GM13977 (cell line): Measurements from ENCODE around the gene CENPB.

Experiments
- DNase-seq: peaks from one replicate; pipeline ENCODE4 v3.0.0; 2012; ENCODE audit warnings: low spot score
- in situ Hi-C: fragments of 300-500 bp; cut with MboI; formaldehyde crosslinking; loops from one replicate; pipeline ENCODE4 v1.12.0; 2022; ENCODE audit warnings: low sequenced_read_pairs, low pct_unique_long_range_greater_than_20kb, mixed read lengths, inconsistent platforms; ENCODE audit not compliant: unreplicated experiment
- TF ChIP-seq, protein P1 (sequence below): IDR thresholded peaks from 2 replicates; pipeline ENCODE4 v1.5.1; 2012; ENCODE audit warnings: mild to moderate bottlenecking, control low read depth; ENCODE audit not compliant: insufficient read depth; ENCODE audit errors: extremely low read depth, missing control alignments

Gene CENPB

DNA sequence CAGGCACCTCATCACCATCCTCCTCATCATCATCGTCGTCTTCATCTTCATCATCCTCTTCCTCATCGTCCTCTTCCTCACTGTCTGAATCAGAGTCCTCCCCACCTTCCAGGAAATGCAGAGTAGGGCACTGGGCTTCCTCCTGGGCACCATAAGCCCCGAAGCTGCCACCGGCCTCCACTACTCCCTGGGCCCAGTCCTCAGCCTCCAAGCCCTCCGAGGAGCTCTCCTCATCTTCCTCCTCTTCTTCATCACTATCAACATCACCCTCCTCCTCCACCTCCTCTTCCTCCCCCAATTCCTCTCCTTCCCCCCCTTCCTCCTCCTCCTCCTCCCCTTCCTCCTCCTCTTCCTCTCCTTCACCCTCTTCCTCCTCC, 1.7 kb downstream of the CENPB start:
- in situ Hi-C loops: no loop called here
- TF ChIP-seq, protein P1, sequence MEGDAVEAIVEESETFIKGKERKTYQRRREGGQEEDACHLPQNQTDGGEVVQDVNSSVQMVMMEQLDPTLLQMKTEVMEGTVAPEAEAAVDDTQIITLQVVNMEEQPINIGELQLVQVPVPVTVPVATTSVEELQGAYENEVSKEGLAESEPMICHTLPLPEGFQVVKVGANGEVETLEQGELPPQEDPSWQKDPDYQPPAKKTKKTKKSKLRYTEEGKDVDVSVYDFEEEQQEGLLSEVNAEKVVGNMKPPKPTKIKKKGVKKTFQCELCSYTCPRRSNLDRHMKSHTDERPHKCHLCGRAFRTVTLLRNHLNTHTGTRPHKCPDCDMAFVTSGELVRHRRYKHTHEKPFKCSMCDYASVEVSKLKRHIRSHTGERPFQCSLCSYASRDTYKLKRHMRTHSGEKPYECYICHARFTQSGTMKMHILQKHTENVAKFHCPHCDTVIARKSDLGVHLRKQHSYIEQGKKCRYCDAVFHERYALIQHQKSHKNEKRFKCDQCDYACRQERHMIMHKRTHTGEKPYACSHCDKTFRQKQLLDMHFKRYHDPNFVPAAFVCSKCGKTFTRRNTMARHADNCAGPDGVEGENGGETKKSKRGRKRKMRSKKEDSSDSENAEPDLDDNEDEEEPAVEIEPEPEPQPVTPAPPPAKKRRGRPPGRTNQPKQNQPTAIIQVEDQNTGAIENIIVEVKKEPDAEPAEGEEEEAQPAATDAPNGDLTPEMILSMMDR: no peak
- no peak for DNase-seq

DNA sequence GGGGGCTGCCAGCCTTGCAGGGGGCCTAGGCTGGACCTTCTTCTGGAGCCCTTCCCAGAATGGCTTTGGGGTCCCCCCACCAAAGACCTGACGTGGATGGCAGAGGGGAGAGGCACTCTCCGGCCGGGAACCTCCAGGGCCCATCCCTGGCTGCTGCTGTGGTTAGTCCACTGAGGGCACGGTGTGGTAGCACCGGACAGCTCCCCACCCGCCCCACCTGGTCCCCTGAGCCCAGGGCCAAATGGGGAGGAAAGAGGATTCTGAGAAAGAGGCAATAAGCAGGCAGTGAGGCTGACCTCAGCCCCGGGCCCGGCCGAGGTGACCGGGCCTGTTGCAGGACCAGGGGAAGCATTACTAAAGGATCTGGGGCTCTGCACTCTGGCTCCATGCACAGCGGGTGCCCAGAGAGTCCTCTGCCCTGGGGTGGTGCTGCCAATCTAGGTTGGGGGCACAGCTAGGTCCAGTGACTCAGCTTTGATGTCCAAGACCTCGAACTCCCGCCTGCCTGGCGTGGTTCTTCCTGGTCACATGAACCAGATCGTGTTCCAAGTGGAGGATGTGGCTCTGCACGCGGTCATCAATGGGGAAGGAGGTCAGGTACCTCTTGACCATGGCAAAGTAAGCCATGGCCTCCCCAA, 2.2 kb downstream of the CENPB start:
- no peak for DNase-seq
- in situ Hi-C loops: no loop called here

DNA sequence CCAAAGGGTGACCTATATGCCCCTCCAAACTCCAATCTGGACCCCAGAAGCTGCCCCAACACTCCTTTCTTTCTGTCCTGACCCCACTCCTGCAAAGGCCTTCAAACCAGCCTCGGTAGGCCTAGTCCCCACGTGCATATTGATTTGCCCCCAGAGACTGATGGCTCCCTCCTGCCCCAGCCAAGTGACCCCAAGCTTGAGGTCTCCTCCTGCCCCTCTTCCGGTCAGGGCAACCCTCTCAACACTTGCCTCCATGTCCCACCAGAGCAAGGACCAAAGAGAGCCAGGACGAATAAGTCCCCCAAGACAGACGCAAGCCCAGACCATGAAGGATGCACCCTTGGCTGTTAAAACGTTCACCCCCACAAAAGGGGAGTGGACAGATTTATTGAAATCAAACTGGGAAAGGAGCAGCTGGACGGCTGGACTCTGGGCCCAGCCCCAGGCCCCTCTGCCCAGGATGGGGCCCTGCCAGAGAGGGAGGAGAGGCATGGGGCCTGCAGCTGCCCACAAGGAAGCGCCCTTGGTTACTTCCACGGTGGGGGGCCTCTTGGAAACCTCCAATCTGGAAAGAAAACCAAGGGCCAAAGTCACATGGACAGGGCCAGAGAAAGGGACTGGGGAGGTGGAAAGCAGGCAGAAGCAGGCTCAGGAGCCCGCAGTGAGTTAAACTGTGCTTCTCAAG, 2.9 kb downstream of the CENPB start:
- DNase-seq: no peak
- TF ChIP-seq, protein P1: no peak
- in situ Hi-C loops: no loop called here

More for the DNA sequence above, 2.2 kb downstream of the CENPB start:
- TF ChIP-seq, protein P1: no peak

DNA sequence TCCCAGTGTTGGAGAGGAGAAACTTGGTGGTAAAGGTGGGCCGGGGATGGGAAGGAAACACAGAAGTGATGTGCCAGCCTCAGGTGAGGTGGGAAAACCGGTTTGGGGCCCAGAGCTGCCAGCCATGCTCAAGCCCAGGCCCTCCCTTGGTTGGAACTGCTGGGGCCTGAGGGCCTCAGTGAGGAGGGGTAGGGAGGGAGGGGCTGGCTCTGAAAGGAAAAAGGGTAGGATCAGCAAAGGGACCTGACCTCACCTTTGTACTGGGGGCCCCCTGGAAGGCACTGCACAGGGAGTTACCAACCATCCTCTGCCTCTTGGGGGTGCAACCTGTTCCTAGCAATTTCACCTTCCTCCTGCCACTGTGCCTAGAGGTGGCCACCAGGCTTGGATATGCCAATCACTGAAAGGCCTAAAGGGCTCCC, 3.5 kb downstream of the CENPB start:
- in situ Hi-C loops: no loop called here
- TF ChIP-seq, protein P1: no peak
- no peak for DNase-seq

DNA sequence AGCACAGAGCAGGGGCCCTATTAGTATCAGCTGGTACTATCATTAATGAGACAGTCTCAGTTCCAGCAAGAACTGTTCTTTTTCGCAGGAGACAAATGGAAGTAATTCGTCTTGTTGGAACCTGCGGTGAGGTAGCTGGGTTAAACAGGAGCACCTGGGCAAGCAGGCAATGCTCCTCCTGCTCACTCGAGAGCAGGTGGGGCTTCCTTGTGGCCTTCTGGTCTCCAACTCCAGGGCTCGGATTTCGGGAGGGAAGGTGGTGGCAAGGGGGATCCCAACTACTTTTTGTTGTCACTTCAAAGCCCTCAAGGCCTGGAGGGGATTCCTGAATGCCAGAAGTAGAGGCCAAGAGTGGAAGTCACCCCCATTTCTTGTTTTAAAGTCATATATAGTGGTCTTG, 3.9 kb downstream of the CENPB start:
- TF ChIP-seq, protein P1: no peak
- DNase-seq: no peak
- in situ Hi-C loops: no loop called here

DNA sequence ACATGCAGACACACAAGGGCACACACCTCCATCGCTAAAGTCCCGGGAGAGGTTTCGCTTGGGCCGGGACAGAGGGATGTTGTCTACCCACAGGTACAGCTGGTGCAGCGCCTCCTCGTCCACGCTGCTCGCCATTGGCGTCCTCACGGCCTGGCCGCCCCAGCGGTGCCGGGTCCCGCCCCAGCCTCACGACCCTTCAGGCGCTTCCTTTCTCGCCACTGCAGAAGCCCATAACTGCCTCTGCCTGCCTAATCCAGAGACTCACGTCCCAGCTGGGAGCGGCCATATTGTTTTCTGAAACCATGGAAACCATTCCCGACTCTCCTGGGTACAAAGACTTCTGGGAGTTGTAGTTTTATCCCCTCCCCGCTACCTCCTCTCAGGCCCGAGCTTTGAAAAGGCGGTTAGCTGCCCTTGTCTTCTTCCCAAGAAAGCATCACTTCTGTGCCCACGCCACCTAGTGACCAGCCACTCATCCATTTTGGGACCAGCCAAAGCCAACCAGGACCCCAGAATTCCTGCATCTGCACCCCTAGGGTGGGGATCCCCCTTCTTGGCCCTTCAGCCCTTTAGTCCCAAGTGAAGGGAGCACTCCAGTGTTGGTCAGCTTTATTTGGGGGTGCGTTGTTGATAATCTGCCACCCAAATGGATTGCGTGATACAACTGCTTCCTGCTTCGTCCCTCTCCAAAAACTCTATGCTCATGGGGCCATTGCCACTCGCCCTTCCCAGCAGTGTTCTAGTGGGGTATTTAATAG, 5.2 kb downstream of the CENPB start, which contains the start of gene SPEF1:
Gene SPEF1, minus strand, starts transcription at position 296 of the 758 bp plus-strand sequence. Its CDS starts 161 bp downstream, at position 135.
- in situ Hi-C loops: no loop called here
- TF ChIP-seq, protein P1: peak; percentile 37
- DNase-seq: peak; percentile 90
